Measurements from ENCODE around the gene CSNK1G3.

DNA sequence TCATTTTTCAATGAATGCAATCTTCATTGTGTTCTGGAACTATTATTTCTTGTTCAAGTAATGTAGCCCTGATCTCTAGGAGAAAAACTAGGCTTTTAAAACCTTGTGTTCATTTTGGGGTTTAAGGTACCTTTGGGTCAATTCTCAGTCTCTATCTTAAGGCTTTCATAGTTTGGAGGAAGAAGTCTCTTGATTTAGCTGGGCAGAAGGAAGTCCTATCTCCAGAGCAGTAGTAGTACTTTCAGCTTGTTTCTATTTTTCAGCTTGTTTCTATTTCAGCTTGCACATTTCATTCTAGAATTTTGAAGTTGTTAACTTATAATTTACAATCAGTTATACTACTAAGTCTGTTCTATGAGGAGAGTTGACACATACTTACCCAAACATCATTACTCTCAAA is 15.2 kb downstream of the CSNK1G3 start:
- TF ChIP-seq, protein P1, sequence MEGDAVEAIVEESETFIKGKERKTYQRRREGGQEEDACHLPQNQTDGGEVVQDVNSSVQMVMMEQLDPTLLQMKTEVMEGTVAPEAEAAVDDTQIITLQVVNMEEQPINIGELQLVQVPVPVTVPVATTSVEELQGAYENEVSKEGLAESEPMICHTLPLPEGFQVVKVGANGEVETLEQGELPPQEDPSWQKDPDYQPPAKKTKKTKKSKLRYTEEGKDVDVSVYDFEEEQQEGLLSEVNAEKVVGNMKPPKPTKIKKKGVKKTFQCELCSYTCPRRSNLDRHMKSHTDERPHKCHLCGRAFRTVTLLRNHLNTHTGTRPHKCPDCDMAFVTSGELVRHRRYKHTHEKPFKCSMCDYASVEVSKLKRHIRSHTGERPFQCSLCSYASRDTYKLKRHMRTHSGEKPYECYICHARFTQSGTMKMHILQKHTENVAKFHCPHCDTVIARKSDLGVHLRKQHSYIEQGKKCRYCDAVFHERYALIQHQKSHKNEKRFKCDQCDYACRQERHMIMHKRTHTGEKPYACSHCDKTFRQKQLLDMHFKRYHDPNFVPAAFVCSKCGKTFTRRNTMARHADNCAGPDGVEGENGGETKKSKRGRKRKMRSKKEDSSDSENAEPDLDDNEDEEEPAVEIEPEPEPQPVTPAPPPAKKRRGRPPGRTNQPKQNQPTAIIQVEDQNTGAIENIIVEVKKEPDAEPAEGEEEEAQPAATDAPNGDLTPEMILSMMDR (IDR thresholded peaks at IDR 0.05 in 4 of 5, conservative IDR thresholded peaks at IDR 0.05 in 1 of 5), result no peak
- no peak for TF ChIP-seq POLR2A (IDR thresholded peaks at IDR 0.05)

Measured in gastrocnemius medialis (tissue), 4 donors.